Measurements from ENCODE around the gene USP11.

DNA sequence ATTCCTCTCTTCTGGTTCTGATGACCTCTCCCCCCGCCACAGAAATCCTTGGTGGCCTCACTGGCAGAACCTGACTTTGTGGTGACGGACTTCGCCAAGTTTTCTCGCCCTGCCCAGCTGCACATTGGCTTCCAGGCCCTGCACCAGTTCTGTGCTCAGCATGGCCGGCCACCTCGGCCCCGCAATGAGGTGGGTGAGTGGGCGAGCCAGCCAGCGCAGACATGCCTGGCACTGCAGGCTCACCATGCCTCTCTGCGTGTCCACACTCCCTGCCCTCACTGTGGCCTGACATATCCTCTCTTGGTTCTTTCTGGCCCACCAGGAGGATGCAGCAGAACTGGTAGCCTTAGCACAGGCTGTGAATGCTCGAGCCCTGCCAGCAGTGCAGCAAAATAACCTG, 30.5 kb upstream of the USP11 start:
- TF ChIP-seq EZH2 (IDR thresholded peaks at IDR 0.05; ENCODE audit: borderline replicate concordance, low read depth, low read length, severe bottlenecking) (no peak), CTCF (IDR thresholded peaks at IDR 0.05; ENCODE audit: borderline replicate concordance, extremely low read depth, low read length, poor library complexity, severe bottlenecking) (no peak)
